HepG2 (cell line): ENCODE measurements around the gene SNX9. TPM values are rescaled to one million over a fixed set of nuclear protein-coding genes. Genes with fewer than 3 reads are reported as not detected.

Experiments
- ATAC-seq: fragments of 200-7000 bp; cut with Tn5 transposase; 3 replicates; pipeline ENCODE4 v1.9.1; 2020; ENCODE audit warnings: mild to moderate bottlenecking, moderate library complexity
- BruUV-seq: library from RNA; stranded (reverse); fragments of 400-500 nt; replicated peaks from 2 replicates; lab custom pipeline; 2021; lab: Mats Ljungman, UMichigan
- CTCF ChIA-PET: fragments of 300-600 bp; formaldehyde crosslinking; extraction: SDS; loops from one replicate; lab custom pipeline; 2021; ENCODE audit warnings: low total read pairs, inconsistent platforms, low intra/inter-chr PET ratio; lab: Yijun Ruan, JAX
- POLR2A ChIA-PET: fragments of 350-600 bp; sonication (Branson Sonifier 250); formaldehyde crosslinking; loops from one replicate; lab custom pipeline; 2020; ENCODE audit warnings: antibody characterized with exemption, inconsistent platforms; lab: Yijun Ruan, JAX
- DNase-seq: peaks from one replicate; pipeline ENCODE4 v3.0.0-alpha.2; 2015; ENCODE audit warnings: low spot score
- FAIRE-seq: peaks from 3 replicates; lab custom pipeline; 2011; peaks lifted over from hg19 to GRCh38; lab: Jason Lieb, UNC
- H2AFZ ChIP-seq: one replicate; pipeline ENCODE4 v1.6.1; 2011; ENCODE audit warnings: low read length, inconsistent platforms
- H3K27ac ChIP-seq: fragments of 300-600 bp; 3 replicates; pipeline ENCODE4 v1.8.0; 2011; ENCODE audit warnings: mixed run types, mild to moderate bottlenecking, mixed read lengths, low read length, inconsistent platforms; ENCODE audit not compliant: insufficient read depth; ENCODE audit errors: extremely low read length
- H3K27me3 ChIP-seq, 2 experiments: fragments of 200-600 bp in 1 of 2; 2 replicates in 1 of 2; 3 replicates in 1 of 2; pipeline versions ENCODE4 v1.6.0 to v1.8.0; 2011; ENCODE audit warnings: low read length in 2 of 2, mild to moderate bottlenecking in 2 of 2, moderate library complexity in 2 of 2, inconsistent platforms in 1 of 2; ENCODE audit not compliant: insufficient read depth in 2 of 2, control insufficient read depth in 1 of 2
- H3K36me3 ChIP-seq, 2 experiments: fragments of 200-600 bp in 1 of 2; replicated peaks in 1 of 2; 2 replicates in 1 of 2; 3 replicates in 1 of 2; pipeline versions ENCODE4 v1.5.1 to v1.8.0; 2011; ENCODE audit warnings: low read length in 2 of 2, inconsistent platforms in 1 of 2; ENCODE audit not compliant: insufficient read depth in 2 of 2, control insufficient read depth in 1 of 2
- H3K4me1 ChIP-seq: 2 replicates; pipeline ENCODE4 v1.5.1; 2012; ENCODE audit warnings: low read length, inconsistent platforms; ENCODE audit not compliant: insufficient read depth
- H3K4me2 ChIP-seq: 2 replicates; pipeline ENCODE4 v1.6.0; 2011; ENCODE audit warnings: low read depth, low read length, inconsistent platforms
- H3K4me3 ChIP-seq, 3 experiments: fragments of 200-600 bp in 1 of 3; sonication (generic), shearing (Covaris generic) in 1 of 3; replicated peaks in 1 of 3; 2 replicates each; pipeline ENCODE4 v1.5.1; 2011 to 2016; ENCODE audit warnings: low read length in 3 of 3, inconsistent platforms in 2 of 3, low read depth in 2 of 3, mild to moderate bottlenecking in 2 of 3, control low read depth in 1 of 3, mixed read lengths in 1 of 3; ENCODE audit not compliant: insufficient read depth in 1 of 3
- H3K79me2 ChIP-seq: one replicate; pipeline ENCODE4 v1.6.1; 2011; ENCODE audit warnings: low read length, inconsistent platforms; ENCODE audit not compliant: insufficient read depth
- H3K9ac ChIP-seq: 2 replicates; pipeline ENCODE4 v1.6.0; 2011; ENCODE audit warnings: mild to moderate bottlenecking, low read depth, low read length, inconsistent platforms; ENCODE audit not compliant: insufficient read depth
- H3K9me3 ChIP-seq: 2 replicates; pipeline ENCODE4 v1.5.1; 2012; ENCODE audit warnings: mild to moderate bottlenecking, low read length
- H4K20me1 ChIP-seq: 2 replicates; pipeline ENCODE4 v1.6.0; 2011; ENCODE audit warnings: inconsistent platforms, mild to moderate bottlenecking, low read length, moderate library complexity; ENCODE audit not compliant: insufficient read depth
- AGO1 ChIP-seq: fragments of 200-400 bp; formaldehyde crosslinking; IDR thresholded peaks from 2 replicates; pipeline ENCODE4 v1.6.1; 2017; ENCODE audit warnings: mild to moderate bottlenecking, low read depth, low read length, moderate library complexity; ENCODE audit not compliant: poor library complexity, severe bottlenecking
- ELK4 ChIP-seq: sonication (generic); formaldehyde crosslinking; IDR thresholded peaks from 2 replicates; pipeline ENCODE4 v1.9.0; 2021; ENCODE audit warnings: missing genetic modification reagents, borderline replicate concordance
- EP300 ChIP-seq, 3 experiments: sonication (generic) in 1 of 3; formaldehyde crosslinking in 1 of 3; IDR thresholded peaks; 2 replicates each; pipeline versions ENCODE4 v1.5.1 to v1.6.1; 2011 to 2020; ENCODE audit warnings: low read depth in 2 of 3, low read length in 2 of 3, borderline replicate concordance in 1 of 3, improper control_type of control experiment in 1 of 3, mild to moderate bottlenecking in 1 of 3, missing genetic modification reagents in 1 of 3, moderate library complexity in 1 of 3
- GTF3A ChIP-seq: sonication (generic); formaldehyde crosslinking; conservative IDR thresholded peaks from 2 replicates; pipeline ENCODE4 v1.4.0; 2020; ENCODE audit warnings: mild to moderate bottlenecking, missing genetic modification reagents
- MYNN ChIP-seq: sonication (generic); formaldehyde crosslinking; IDR thresholded peaks from 2 replicates; pipeline ENCODE4 v1.4.0; 2020; ENCODE audit warnings: mild to moderate bottlenecking, low read depth, missing genetic modification reagents
- POGZ ChIP-seq: sonication (generic); formaldehyde crosslinking; IDR thresholded peaks from 2 replicates; pipeline ENCODE4 v1.4.0; 2020; ENCODE audit warnings: mild to moderate bottlenecking, missing genetic modification reagents
- ZFP1 ChIP-seq: IDR thresholded peaks from 2 replicates; pipeline ENCODE4 v1.6.1; 2016
- ZNF12 ChIP-seq: sonication (generic); formaldehyde crosslinking; IDR thresholded peaks from 2 replicates; pipeline ENCODE4 v1.5.0; 2020; ENCODE audit warnings: missing genetic modification reagents
- ZNF44 ChIP-seq: sonication (generic); formaldehyde crosslinking; IDR thresholded peaks from 2 replicates; pipeline ENCODE4 v1.5.1; 2020; ENCODE audit warnings: mild to moderate bottlenecking, missing genetic modification reagents
- ZNF446 ChIP-seq: sonication (generic); formaldehyde crosslinking; IDR thresholded peaks from 2 replicates; pipeline ENCODE4 v1.5.0; 2020; ENCODE audit warnings: mild to moderate bottlenecking, missing genetic modification reagents
- ZNF564 ChIP-seq: sonication (generic); formaldehyde crosslinking; IDR thresholded peaks from 2 replicates; pipeline ENCODE4 v1.8.1; 2023; ENCODE audit warnings: mild to moderate bottlenecking, missing genetic modification reagents
- WGBS: methylation state at CpG from one replicate; pipeline ENCODE4 v1.1.6; 2017; ENCODE audit warnings: low lambda C conversion rate; 5-methylcytosine and 5-hydroxymethylcytosine counted together
- in situ Hi-C: cut with HindIII; loops from 2 replicates; pipeline ENCODE4 v1.10.0; 2017; ENCODE audit warnings: low pct_unique_long_range_greater_than_20kb; ENCODE audit not compliant: extremely low pct_ligation_motif_present
- intact Hi-C: fragments of 100-400 bp; cut with micrococcal nuclease; formaldehyde crosslinking; loops from one replicate; pipeline ENCODE4 v1.10.0; 2022; ENCODE audit not compliant: unreplicated experiment
- polyA plus RNA-seq, 8 experiments: library from polyadenylated mRNA; depleted of rRNA in 3 of 8; stranded (reverse) in 7 of 8; unstranded in 1 of 8; fragments of >200 nt; fragmentation: Illumina TruSeq in 4 of 8; extraction: Trizol in 4 of 8; gene quantifications; 2 replicates each; pipeline versions ENCODE4 v1.2.1 to v1.2.3, GENCODE V29; 2011 to 2016; ENCODE audit warnings: low read depth in 4 of 8, missing spikeins in 1 of 8, mixed read lengths in 1 of 8; ENCODE audit not compliant: insufficient read depth in 1 of 8
- total RNA-seq, 5 experiments: library from RNA; depleted of rRNA; stranded (reverse); fragments of >200 nt; fragmentation: Illumina TruSeq; extraction: Trizol; gene quantifications; 2 replicates each; pipeline ENCODE4 v1.2.3, GENCODE V29; 2016; ENCODE audit warnings: low read depth in 1 of 5

Gene SNX9
- total and polyA plus RNA-seq, 2 of the 13 experiments (the other 11 are each of a cell fraction or from before 2014, with no cell fraction given): 21.9 to 36.0 TPM

- Histone ChIP-seq H3K4me1 (peaks cover 10% of the 10 kb centered on the region), H2AFZ (no peak overlapping the region), H3K9me3 (0 out of 2 replicates have a peak, but pooled peaks cover 3% of the 10 kb centered on the region), H3K4me2 (no peak overlapping the region), H3K27me3 (peaks cover 0 to 14% of the 10 kb centered on the region in 2 experiments; a peak in 3 of 5 replicates), H3K27ac (no peak overlapping the region), H4K20me1 (no peaks in the 10 kb centered on the region), H3K36me3 (no peaks in the 10 kb centered on the region), H3K4me3 (no peak overlapping the region), H3K79me2 (no peaks in the 10 kb centered on the region), H3K9ac (no peak overlapping the region)
- ATAC-seq: no peak; the same call in 2 of the 3 replicates
- intact Hi-C loops (no loop called here), in situ Hi-C loops (no loop called here)
- no peak for FAIRE-seq
- 12% methylated on average over 5 of the region's 5 CpGs for WGBS
- CTCF ChIA-PET: no interaction called here
- POLR2A ChIA-PET: no interaction called here
- no peak for TF ChIP-seq ZNF564 (CRISPR knock-in tag)
- TF ChIP-seq ZFP1 (CRISPR knock-in tag): no peak
- no peak for TF ChIP-seq MYNN (CRISPR knock-in tag)
- TF ChIP-seq ZNF12 (CRISPR knock-in tag): no peak
- no peak for TF ChIP-seq POGZ
- no peak for TF ChIP-seq ELK4 (CRISPR knock-in tag)
- no peak for TF ChIP-seq EP300 (IDR thresholded peaks at IDR 0.05; ENCODE audit: low read depth in 2 of 2, low read length in 2 of 2)
- TF ChIP-seq EP300 (CRISPR knock-in tag; IDR thresholded peaks at IDR 0.05; ENCODE audit: borderline replicate concordance): no peak
- no peak for TF ChIP-seq ZNF44 (CRISPR knock-in tag)
- no peak for TF ChIP-seq GTF3A (CRISPR knock-in tag)
- TF ChIP-seq ZNF446 (CRISPR knock-in tag): no peak
- no peak for TF ChIP-seq AGO1
- no TSS peak for BruUV-seq
- DNase-seq: no peak
Measured at GRCh38 chr6:157813191-157813590, 9.9 kb upstream of the SNX9 start.
